Left lobe of liver (tissue), 2 donors: ENCODE measurements around the gene C5AR1. TPM values are rescaled to one million over a fixed set of nuclear protein-coding genes. Genes with fewer than 3 reads are reported as not detected.
"Not testable (repeated sequence)": the region's sequence is repeated elsewhere in the genome, so short reads cannot be mapped to it uniquely, and the experiment has no call there.

Experiments used
- ATAC-seq: fragments of 200-7000 bp; cut with Tn5 transposase; one replicate; pipeline ENCODE4 v1.9.1; 2020; ENCODE audit warnings: mild to moderate bottlenecking, moderate library complexity
- DNase-seq: peaks from one replicate; pipeline ENCODE4 v3.0.0-alpha.2; 2020; ENCODE audit warnings: low spot score
- total RNA-seq: library from RNA; stranded (reverse); gene quantifications from one replicate; pipeline ENCODE4 v1.2.1, GENCODE V29; 2021
- donor health status: DM: no; HTN: no; CAD: no; lungs with moderate emphysema.
- donor health status: DM: no; HTN: yes; CAD: no.

Gene C5AR1
- total RNA-seq, 1 donor from 2014 or later, result 6.2 TPM

DNA sequence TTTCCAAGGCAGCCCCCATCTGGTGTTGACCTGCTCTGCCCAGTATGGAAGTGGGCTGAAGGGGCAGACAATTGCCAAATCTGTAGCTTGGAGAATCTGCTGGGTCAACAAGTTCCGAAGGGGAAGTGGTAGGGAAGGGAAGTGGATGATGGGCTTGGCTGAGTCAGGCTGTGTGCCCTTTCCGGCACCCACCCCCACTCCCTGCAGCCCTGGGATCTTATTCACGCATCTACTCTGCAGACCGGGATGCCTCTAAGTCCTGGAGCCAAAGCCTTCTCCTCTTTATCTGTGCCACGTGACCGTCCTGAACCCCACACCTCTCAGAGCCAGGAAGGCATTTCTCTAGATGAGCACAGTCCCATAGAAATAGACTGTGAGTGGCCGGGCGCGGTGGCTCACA is 14.8 kb downstream of the C5AR1 start:
- DNase-seq (no peak), ATAC-seq (peak; percentile 66)

DNA sequence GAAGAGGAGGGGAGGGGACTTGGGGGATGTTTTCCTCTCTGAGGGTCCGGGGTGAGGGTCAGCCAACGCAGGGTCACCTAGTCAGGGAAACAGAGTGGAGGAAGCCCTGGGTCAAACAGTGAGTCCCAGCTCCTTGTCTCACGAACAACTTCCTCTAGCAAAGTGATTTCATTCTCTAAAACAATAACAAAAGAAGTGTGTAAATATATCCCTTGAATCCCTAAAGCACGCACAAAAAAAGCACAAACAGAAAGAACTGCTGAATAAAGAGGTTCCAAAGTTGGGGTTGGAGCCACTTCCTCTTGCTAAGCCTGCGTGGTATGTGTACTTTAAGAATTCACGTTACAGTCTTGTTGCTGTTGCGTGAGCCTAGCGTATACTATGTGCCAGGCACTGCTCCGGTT is 20.8 kb downstream of the C5AR1 start:
- DNase-seq (no peak), ATAC-seq (peak; percentile 64)

DNA sequence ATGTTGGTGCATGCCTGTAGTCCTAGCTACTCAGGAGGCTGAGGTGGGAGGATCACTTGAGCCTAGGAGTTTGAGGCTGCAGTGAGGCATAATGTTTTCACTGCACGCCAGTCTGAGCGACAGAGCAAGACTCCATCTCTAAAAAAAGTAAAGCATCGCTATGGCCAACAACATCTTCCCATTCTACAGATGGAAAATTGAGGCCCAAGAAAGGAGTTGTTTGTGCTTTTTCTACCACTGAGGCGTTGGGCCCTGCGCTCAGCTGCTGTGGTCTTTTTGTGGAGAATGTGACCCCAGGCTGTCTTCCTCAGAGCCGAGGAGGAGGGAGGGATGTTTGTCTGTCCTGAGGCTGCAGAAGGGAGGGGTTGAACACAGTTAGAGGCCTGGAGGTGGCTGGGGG is 21.8 kb downstream of the C5AR1 start:
- ATAC-seq (no peak), DNase-seq (no peak)

- ATAC-seq, result peak; percentile 24
- DNase-seq, result no peak
These were observed 22.4 kb downstream of the C5AR1 start, which contains the start of gene C5AR2 for GRCh38 chr19:47331931-47332547. TSS of gene C5AR2 (plus strand) at chr19:47332175. CDS start at chr19:47340800, 8,625 bp downstream.

GRCh38 chr19:47336765-47337718 is 27.4 kb downstream of the C5AR1 start:
- DNase-seq (peak; percentile 63), ATAC-seq (peak; percentile 75)

DNA sequence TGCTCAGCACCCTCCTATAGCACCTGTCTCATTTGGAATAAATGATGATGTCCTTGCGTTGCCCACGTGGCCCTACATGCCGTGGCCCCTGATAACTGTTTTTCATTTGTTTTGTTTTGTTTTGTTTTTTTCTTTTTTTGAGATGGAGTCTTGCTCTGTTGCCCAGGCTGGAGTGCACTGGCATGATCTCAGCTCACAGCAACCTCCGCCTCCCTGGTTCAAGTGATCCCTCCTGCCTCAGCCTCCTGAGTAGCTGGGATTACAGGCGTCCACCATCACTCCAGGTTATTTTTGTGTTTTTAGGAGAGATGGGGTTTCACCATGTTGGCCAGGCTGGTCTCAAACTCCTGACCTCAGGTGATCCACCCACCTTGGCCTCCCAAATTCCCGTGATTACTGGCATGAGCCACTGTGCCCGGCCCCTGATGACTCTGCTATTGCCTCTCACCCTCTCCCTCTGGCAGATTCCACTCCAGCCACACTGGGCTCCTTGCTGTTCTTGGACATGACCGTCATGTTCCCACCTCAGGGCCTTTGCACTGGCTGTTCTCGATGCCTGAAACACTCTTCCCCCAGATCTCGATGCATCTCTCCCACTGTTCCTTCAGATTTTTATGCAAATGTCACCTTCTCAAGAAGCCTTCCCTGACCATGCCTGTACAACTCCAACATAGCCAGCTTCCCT is 29.7 kb downstream of the C5AR1 start:
- ATAC-seq, result no peak
- DNase-seq, result no peak

GRCh38 chr19:47340477-47341208 is 31.0 kb downstream of the C5AR1 start:
- ATAC-seq, result no peak
- no peak for DNase-seq

GRCh38 chr19:47341734-47342133 is 32.1 kb downstream of the C5AR1 start:
- no peak for ATAC-seq
- DNase-seq, result no peak

DNA sequence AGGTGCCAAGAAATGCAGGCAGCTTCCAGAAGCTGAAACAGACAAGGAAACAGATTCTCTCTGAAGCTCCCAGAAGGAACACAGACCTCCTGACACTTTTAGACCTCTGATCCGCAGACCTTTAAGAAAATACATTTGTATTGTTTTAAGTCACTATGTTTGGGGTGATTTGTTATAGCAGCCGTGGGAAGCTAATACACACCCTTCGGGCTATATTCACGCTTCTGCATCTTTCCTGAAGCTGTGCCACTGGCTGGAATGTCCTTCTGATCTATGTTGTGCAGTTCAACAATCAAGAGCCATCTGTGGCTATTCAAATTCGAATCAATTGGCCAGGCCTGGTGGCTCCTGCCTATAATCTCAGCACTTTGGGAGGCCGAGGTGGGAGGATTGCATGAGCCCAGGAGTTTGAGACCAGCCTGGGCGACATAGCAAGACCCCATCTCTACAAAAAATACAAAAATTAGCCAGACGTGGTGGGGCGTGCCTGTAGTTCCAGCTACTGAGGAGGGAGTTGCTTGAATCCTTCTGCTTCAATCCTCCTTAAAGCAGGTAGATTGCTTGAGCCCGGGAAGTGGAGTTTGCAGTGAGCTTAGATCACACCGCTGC is 33.6 kb downstream of the C5AR1 start:
- DNase-seq, result no peak
- ATAC-seq, result no peak

- no peak for ATAC-seq
- no peak for DNase-seq
These were observed 34.8 kb downstream of the C5AR1 start for GRCh38 chr19:47344425-47344824.

DNA sequence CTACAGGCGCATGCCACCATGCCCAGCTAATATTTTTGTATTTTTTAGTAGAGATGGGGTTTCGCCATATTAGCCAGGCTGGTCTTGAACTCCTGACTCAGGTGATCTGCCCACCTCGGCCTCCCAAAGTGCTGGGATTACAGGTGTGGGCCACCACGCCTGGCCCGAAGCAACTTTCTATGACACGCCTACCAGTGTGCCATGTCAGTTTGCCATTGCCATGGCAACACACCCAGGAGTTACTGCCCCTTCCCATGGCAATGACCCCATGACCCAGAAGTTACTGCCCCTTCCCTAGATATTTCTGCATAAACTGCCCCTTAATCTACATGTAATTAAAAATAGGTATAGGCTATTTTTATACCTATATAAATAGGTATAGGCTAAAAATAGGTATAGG is 36.4 kb downstream of the C5AR1 start:
- not testable (repeated sequence) for DNase-seq, ATAC-seq

DNA sequence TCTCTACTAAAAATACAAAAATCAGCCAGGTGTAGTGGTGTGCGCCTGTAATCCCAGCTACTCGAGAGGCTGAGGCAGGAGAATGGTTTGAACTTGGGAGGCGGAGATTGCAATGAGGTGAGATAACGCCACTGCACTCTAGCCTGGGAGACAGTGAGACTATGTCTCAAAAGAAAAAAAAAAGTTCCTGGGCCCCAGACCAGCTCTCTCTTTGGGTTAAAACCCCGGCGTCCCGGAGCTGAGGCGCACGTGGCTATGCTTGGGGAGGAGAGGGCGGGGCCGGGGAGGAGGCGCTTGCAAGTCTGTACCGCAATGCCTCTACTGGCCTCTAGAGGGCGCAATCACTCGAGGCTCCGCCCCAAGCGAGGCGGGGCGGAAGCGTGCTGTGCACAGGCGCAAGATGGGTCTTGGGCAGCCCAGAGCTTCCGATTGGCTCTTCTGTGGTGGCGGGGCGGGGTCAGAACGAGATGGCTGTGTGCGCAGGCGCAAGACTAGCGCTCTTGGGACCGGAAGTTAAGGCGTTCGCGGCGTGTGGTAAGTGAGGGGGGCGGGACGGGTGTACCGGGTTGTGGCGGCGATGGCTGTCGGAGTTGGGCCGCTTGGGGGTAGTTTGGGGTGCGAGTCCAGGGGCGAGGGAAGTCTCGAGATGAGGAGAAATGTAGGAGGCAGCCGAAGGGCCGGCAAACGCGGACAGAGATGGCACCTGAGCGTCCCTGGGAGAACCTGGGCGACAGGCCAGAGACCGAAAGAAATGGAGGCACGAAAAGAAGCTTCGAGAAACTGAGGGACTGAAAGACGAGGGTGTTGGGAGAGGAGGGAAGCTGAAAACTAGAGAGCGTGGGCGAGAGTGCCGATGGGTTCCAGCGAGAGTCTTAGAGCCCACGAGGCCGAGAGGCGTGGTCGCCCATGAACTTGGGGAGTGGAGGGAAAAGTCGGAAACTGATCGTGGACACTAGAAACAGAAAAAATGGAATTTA is 39.4 kb downstream of the C5AR1 start, which contains the start of gene DHX34:
DHX34 (plus strand) TSS at position 497 of the 977 bp plus-strand sequence. CDS start 3,716 bp downstream, outside the sequence.
- DNase-seq (peak; percentile 99), ATAC-seq (peak; percentile 98)

DNA sequence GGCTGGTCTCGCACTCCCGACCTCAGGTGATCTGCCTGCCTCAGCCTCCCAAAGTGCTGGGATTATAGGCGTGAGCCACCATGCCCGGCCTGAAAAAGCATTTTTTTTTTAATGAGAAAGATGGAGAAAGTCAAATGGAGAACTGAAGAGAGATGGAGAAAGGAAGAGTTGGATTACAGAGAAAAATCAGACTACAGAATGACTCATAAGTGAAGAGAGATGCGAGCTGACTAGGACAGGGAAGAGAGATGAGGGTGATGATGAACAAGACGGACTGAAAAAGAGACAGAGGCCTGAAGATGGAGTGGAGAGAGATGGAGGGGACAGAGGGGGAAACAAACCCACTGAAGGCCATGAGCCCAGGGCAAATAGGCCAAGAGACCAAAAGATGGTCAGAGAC is 41.0 kb downstream of the C5AR1 start:
- DNase-seq, result no peak
- ATAC-seq, result no peak

GRCh38 chr19:47351548-47351947 is 41.9 kb downstream of the C5AR1 start:
- ATAC-seq (no peak), DNase-seq (no peak)

- DNase-seq (no peak), ATAC-seq (no peak)
These were observed 42.4 kb downstream of the C5AR1 start for GRCh38 chr19:47352095-47352494.

DNA sequence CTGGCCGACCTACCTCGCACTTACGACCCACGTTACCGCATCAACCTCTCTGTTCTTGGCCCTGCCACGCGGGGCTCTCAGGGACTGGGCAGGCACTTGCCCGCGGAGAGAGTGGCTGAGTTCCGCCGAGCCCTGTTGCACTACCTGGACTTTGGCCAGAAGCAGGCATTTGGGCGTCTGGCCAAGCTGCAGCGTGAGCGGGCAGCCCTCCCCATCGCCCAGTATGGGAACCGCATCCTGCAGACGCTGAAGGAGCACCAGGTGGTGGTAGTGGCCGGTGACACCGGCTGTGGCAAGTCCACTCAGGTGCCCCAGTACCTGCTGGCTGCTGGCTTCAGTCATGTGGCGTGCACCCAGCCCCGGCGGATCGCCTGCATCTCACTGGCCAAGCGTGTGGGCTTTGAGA is 43.6 kb downstream of the C5AR1 start:
- ATAC-seq (peak; percentile 50), DNase-seq (peak; percentile 82)

DNA sequence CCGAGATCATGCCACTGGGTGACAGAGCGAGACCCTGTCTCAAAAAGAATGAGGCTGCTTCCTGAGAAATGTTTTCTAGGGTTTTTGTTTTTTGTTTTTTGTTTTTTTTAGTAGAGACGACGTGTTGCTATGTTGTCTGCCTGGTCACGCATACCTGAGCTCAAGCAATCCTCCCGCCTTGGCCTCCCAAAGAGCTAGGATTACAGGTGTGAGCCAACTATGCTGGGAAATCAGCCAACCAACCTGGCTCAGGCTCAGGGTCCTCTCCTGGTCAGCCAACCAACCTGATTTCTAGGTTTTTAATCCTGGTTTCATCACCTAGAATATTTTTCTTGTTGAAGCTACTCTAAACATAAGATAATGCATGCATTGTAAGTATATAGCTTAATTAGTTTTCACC is 47.2 kb downstream of the C5AR1 start:
- ATAC-seq, result peak; percentile 66
- peak; percentile 71 for DNase-seq

DNA sequence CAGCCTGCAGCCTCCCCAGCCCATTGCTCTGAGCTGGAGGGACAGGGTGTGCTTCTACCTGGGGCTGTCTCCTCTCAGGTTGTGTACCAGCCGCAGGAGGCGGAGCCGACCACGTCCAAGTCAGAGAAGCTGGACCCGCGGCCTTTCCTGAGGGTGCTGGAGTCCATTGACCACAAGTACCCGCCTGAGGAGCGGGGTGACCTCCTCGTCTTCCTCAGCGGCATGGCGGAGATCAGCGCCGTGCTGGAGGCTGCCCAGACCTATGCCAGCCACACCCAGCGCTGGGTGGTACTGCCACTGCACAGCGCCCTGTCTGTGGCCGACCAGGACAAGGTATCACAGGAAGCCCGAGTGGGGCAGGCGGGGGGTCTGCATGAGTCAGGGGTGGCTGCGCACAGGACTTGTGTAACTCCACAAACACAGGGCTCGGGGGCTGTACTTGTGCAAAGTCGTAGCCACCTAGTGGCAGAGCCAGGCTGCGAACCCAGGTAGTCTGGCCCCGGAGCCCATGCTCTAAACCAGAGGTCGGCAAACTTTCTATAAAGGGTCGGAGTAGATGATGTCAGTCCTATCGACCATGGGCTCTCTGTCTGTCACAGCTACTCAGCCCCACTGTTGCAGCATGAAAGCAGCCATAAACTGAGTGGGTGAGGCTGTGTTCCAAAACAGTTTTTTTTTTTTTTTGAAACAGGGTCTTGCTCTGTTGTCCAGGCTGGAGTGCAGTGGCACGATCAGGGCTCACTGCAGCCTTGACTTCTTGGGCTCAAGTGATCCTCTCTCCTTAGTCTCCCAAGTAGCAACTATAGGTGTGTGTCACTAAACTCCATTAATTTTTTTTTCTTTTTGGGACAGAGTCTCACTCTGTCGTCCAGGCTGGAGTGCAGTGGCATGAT is 48.4 kb downstream of the C5AR1 start:
- no peak for DNase-seq
- ATAC-seq, result no peak
